HG03280 (cell line): ENCODE data around the gene SIGLEC1.

Source experiments
- ATAC-seq: cut with Tn5 transposase; IDR thresholded peaks from one replicate; pipeline ENCODE4 v1.9.1; 2021; ENCODE audit warnings: mild to moderate bottlenecking, moderate library complexity; ENCODE audit not compliant: unreplicated experiment

Gene SIGLEC1

DNA sequence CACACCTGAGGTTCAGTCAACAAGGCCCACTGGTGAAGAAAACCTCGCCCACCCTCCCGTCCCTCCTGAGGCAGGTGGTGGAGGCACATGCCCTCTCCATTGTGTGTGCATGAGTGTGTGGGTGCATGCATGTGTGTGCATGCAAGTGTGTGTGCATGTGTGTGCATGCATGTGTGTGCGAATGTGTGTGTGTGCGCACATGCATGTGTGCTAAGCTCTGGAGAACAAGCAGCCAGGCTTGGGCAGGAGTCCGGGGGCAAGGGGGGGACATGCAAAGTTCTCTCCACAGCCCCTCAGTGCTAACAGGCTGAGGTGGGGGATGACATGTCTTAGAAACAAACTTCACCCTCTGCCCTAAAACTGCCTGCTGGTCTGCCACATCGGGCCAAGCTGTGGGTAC is 17.0 kb upstream of the SIGLEC1 start:
- no peak for ATAC-seq

DNA sequence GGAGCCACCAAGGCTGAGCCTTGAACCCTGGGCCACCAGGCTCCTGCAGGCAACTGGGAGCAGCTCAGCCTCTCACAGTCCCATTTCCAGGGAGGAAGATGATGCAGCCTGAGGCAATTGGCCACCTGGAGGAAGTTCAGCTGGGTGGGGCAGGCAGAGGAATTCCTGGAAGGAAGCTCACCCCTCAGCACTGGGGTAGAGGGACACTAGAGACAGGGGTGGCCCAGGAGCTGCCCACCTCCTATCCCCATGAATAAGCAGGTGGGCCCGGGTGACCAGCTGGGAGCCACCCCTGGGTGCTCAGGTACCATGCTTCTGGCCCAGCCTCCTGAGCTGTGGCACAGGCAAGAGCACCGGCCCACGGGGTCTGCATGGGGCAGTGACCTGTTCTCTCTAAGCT is 16.5 kb upstream of the SIGLEC1 start:
- no peak for ATAC-seq

DNA sequence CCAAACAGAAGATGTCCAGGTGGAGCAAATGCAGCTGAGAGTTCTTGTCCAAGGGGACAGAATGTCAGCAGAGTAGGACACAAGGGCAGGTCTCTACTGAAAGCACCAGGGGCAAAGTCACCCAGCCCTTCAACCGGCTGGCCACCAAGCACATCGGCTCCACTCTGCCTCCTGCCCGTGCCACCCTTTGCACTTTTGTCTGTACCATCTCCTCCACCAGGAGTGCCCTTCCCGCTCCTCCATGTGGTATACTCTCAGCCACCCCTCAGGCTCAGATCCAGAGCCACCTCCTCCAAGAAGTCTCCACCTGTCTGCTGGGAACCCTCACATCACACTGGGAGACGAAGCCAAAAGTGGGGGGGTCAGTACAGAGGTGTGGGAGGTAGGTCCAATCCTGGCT is 16.0 kb upstream of the SIGLEC1 start:
- no peak for ATAC-seq

DNA sequence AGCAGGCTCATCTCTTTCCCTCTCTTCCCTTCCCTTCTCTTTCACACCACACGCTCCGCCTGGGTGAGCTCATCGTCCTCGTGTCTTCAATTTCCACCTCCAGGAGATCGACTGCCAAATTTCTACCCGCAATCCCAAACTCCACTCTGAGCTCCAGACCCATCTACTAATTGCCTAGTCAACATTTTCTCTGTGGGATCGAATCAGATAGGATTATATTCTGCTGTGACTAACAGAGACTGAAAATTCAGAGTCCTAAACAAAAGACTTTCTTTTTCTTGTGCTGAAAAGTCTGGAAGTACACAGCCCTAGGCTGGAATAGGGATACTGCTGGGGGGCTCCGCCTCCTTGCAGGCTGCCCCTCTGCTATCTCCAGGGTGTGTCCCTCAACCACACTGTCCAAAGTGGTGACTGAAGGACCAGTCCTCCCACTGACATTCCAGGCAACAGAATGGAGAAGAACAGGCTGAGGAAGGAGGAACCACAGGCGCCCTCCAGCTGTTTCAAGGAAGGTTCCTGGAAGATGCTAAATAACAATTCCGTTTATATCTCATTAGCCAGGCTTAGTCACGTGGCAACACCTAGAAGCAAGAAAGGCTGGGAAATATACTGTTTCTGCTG is 15.1 kb upstream of the SIGLEC1 start:
- no peak for ATAC-seq

DNA sequence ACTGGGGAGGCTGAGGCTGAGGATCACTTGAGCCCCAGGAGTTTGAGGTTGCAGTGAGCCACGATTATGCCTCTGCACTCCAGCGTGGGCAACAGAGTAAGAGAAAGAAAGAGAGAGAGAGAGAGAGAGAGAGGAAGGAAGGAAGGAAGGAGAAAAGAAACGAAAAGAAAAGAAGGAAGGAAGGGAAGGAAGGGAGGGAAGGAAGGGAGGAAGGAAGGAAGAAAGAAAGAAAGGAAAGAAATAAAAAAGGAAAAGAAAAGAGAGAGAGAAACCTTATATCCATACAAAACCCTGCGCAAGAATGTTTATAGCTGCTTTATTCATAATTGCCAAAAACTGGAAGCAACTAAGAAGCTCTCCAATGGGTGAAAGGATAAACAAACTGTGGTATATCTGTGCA is 12.0 kb upstream of the SIGLEC1 start:
- no peak for ATAC-seq

DNA sequence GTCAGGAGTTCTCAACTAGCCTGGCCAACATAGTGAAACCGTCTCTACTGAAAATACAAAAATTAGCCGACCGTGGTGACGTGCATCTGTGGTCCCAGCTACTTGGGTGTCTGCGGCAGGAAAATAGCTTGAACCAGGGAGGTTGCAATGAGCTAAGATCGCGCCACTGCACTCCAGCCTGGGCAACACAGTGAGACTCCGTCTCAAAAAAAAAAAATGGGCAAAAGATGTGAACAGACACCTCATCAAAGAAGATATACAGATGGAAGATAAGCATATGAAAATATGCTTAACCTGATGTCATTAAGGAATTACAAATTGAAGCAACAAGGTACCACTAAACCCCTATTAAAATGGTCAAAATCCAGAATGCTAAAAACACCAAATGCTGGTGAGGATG is 10.9 kb upstream of the SIGLEC1 start:
- no peak for ATAC-seq

DNA sequence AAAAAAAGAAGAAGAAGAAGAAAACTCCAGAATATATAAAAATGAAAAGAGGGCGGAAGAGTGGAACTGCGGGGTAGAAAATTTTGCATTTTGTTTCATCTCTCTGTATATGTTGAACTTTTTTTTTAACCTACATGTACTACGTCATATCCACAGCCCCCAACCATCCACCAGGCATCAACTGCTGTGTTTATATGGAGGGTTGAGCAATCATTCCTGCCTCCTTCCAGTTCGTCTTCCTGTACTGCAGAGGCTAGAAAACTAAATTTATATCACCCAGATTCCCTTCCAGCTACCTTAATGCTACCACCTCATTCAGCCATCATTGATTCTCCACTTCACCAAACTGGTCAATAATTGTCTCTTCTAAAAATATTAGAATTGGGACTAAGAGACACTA is 9.5 kb upstream of the SIGLEC1 start:
- no peak for ATAC-seq

DNA sequence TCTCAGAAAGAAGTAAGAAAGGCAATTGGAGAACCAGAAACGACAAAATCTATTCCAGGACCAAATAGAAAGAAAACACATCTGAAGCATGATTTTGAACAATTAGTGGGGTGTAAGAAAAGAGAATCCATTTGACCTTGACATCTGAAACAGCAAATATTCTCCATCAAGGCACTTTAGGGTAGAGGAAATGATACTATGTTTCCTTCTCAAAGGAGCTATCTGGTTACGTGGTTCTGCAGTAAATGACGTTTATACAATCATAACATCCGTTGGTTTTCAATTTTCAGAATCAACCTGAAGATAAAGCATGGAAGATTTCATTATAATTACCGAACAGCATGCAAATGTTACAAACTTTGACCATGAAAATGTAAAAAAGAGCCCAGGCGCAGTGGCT is 8.2 kb upstream of the SIGLEC1 start:
- no peak for ATAC-seq

DNA sequence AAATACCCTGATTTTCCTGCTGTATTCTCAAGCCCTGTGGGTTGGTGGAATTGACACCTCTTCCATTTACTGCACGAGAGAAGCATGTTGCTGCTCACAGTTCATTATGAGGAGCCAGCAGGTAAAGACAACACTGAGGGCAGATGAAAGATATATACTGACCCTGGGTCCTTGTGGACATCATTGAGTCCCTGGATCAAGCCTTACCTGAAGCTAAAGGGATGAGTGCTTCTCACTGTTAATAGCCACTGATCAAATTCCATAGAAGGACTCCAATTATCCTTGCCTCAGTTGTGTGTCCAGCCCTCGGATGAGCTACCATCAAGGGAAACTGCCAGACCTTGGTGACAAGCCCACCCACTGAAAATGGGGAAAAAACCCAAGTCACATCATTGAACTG is 7.7 kb upstream of the SIGLEC1 start:
- ATAC-seq, result no peak

DNA sequence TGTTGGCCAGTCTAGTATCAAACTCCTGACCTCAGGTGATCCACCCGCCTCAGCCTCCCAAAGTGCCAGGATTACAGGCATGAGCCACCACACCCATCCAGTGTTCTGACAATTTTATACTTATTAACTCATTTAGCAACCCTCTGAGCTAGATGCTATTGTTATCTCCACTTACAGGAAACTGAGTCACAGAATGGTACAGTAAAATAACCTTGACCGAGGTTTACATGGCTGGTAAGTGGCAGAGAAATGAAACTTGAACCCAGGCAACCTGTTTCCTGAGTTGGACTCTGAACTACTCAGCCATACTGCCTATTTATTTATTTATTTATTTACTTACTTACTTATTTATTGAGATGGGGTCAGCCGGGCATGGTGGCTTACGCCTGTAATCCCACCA is 6.6 kb upstream of the SIGLEC1 start:
- ATAC-seq, result no peak

DNA sequence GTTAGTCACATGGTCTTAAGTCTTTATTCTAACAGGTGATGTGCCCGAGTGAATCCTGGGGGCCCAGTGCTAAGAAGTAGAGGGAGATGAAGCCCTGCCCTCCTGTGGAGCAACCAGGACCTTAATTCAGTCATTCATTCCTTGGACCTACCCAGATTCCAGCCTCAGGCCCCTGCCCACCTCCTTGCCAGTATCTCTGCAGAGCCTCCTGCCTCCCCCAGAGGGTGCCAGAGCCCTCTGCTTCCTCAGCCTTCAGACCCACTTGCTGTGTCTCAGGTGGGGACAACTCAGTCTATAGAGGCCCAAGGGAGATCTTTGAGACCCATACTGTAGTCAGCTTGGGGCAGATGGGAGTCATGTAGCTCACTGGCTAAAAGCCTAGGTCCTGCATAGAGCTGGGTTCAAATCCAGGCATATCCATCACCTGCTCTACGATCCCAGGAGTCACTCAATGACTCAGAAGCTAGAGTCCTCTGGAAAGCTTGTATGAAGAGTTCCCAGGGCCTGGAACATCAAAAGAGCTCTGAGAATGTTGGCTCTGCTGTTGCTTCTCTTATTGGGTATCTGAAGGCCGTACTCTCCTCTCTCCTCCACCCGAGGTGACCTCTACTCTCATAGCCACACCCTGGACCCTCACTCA is 3.9 kb upstream of the SIGLEC1 start:
- peak; percentile 50 for ATAC-seq

DNA sequence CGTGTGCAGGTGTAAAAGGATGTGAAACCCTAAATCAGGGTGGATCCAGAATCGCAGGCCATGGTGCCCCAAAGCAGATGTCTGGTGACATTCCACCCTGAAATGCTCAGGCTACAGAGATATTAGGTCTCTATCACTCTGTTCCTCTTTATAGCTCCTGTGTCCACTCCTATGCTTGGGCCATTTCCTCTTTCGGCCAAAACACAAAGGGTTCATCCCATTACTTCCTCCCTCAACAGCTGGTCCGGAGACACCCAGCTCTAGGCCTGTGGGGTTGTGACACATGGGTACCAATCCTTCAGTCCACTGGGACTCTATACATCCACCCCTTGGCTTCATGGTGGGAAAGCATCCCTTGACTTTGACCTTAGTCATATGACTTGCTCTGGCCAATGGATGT is 1.7 kb upstream of the SIGLEC1 start:
- no peak for ATAC-seq

DNA sequence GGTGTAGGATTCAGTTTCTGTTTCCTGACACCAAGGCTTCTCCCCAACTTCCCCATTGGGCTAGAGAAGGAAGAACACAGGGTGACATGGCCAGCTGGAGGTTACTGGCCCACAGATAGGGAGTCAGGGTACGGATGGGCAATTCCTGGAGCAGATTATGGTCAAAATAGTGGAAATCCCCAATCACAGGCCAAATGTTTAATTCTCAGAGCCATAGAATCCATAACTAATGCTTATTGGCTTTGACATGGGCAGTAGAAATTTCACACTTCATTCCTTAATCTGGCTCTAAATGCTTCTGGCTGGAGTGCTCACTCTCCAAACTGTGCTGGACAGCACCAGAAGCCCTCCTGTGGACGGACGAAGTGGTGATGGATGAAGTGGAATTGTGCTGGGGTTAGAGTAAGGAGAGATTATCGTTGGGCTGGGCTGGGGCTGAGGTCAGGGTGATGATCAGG is 887 bp downstream of the SIGLEC1 start:
- no peak for ATAC-seq

DNA sequence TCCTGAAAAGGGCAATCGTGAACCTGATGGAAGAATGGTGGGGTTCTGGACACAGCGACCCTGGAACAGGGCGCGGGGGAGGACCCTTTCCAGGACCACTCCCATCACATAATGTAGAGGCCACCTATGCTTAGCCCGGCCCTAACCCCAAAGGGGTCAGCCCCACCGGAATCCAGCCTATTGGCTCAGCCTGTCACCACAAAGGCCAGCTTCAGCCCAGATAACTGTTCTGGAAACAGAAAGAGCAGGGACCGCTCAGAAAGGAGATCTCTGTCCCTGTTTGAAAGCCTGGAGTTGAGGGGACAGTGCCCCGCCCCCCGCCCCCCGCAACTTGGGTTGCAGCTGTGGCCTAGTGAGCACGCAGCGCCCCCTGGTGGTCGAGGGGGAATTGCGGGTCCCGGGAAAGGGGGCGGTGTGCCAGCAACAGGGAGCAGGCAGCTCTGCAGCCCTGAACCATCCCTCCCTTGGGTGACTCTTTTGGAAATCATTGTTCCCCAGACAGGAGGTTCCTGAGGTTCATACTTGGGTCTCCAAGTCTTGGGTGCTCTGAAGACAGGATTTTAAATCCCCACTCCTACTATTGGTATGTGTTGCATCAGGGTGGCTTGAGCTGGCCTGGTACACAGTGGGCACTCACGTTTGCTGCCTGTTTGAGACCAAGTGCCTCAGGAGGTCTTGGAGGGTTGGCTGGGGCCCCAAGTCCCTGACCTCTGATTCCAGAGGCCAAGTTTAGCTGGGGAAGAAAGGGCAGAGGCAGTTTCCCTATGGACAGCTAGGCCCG is 1.5 kb downstream of the SIGLEC1 start:
- no peak for ATAC-seq

DNA sequence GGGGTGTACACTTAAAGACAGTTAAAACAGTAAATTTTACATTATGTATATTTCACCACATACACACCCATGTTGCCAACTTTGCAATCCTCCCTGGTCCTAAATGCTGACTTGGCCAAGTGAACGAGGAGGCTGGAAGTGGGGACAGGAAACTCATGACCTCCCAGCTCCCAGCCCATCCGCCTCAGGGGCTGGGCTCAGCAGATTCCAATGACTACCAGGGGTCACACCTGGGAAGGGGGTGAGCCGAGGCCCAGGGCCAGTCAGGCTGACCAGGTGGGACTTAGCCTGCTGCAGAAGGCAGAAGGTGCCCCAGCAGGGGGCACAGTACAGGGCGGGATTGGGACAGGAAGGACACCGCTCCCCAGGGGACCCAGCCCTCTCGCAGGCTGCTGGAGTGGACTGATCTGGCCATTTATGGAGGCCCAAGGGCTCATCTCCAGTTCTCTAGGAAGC is 2.4 kb downstream of the SIGLEC1 start:
- ATAC-seq, result no peak

DNA sequence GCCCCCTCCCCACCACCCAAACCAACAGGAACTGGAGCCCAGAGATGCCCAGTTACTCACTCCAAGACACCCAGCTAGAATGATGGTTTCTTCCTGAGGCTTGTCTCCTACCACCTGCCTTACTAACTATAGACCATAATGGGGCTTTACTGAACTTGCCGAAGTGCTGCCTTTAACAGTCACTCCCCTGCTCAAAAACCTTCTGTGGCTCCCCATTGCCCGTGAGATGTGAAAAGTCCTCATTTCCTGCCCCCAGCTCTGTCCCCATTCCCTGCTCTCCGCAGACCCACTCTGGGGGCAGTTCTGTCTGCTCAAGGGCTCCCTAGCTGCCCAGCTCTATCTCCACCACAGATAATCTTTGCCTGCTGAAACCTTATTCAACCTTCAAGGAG is 4.9 kb downstream of the SIGLEC1 start:
- ATAC-seq, result no peak

DNA sequence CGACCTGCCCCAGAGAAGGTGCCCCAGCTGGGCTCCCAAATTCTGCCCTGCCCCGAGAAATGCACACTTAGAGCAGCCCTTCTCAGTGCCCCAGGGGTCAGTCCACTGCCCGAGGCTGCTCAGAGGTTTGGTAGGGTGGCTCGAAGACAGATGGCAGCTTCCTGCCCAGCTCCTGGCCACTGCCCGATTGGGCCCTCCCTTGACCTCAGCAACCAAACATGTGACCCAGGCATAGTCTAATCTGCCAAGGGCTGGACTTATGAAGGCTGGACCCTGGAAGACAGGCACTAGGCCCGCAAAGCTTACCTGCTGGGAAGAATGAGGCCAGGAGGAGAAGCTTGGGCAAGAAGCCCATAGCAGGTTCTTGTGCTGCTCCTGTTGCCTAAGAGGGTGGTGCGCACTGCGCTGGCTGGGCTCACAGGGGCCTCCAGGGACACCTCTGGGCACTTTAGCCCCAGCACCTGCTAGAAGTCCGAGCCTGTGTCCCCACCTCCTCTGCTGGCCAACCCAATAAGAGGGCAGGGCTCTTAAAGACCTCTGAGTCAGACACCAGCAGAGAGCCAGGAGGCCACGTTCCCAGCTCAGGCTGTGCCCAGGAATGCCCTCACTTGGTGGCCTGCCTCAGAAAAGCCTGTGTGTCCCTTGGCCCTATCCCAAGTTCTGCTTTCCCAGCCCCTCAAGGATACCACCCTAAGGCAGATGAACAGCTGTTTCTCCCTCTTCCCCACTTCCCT is 5.5 kb downstream of the SIGLEC1 start:
- no peak for ATAC-seq

DNA sequence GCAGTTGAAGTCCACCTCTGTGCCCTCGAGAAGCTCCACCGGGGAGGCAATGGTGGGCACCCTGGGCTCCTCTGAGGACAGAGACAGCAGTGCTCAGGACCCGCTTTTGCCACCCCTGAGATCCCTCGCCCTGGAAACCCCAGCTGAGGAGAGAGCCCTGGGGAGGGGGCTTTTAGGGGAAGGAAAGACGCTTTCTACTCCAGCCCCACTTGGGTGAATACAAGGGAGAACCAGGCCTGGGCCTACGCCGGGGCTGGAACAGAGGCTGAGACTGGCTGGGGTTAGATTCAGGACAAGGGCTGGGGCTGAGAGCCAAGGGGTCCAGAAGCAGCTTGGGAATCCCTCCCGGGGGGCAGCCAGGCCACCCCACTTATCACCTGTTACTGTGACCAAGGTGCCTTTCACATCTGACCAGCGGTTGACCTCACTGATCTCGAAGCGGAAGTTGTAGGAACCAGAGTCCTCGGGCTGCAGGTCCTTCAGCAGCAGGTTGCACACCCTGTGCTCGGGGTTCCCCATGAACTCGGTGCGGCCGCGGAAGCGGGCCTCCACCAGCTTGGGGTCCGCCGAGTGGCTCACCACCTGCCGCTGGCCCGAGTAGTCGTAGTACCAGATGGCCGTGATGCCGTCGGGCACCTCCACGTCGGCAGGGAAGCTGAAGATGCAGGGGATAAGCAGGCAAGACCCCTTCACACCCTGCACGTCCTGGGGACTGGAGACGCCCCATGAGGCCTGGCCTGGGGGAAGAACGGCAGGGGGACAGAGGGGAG is 6.2 kb downstream of the SIGLEC1 start:
- ATAC-seq, result no peak

DNA sequence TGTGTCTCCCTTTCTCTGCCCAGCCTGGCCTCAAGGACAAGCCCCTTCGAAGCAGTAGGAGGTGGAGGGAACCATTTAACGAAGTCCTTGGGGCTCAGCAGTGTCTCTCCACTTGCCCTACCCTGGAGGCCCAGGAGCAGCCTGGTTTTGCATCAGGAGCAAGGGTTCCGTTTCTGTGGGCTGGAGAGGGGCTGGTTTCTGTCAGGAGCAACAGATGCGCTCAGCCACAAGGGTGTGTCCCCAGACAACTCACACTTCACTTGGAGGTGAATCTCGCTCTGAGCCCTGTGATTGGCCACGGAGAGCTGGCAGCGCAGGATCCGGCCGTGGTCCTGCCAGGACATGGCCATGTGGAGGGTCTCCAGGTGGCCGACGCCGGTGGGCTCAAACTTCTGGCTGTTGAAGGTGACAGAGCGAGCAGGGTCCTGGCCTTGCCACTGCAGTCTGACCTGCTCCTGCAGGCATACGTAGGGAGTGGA is 6.9 kb downstream of the SIGLEC1 start:
- ATAC-seq, result no peak

DNA sequence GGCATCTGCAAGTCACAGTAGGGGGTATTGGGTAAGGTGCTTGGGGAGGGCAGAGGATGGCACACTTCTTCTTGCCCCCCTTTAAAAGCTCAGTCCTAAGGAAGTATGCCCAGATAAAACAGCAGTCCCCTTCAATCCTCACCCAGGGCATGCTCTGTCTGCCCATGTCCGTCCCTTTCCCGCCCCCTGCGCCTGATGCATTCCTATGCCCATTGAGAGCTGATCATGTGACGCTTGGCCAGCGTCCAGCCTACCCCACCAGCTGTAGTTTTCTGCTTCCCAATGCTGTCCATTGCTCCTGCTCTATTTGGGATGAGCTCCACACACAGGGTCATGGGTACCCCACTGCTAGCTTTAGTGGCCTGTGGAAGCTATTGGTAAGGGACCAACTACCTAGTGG is 8.3 kb downstream of the SIGLEC1 start:
- ATAC-seq, result no peak
